Measurements from ENCODE around the gene SCD. TPM values are rescaled to one million over a fixed set of nuclear protein-coding genes. Genes with fewer than 3 reads are reported as not detected.

SCD gene
- total and polyA plus RNA-seq, 10 donors: 2.1 to 56.3 (median 23.1) TPM

GRCh38 chr10:100327007-100327717 lies 19.9 kb upstream of the SCD start:
- intact Hi-C loops (cut with DNase I; ENCODE audit: low total_unique reads): no loop called here
- H3K36me3 ChIP-seq: no peaks in the 10 kb centered on the region
- peak in 1 of 3 donors; percentile 72 for TF ChIP-seq POLR2AphosphoS5 (IDR thresholded peaks at IDR 0.05)
- no peak for TF ChIP-seq POLR2A (IDR thresholded peaks at IDR 0.05)
- H3K27me3 ChIP-seq (replicated peaks in 1 of 7): peaks cover 0 to 21% (median 0%) of the 10 kb centered on the region in 7 donors
- no peaks in the 10 kb centered on the region for H3K9me3 ChIP-seq
- H3K27ac ChIP-seq: peak overlapping the region in 7 of 8 donors; percentile 61 to 78 (median 72)
- H3K4me1 ChIP-seq: peaks cover 0 to 20% (median 9%) of the 10 kb centered on the region in 6 donors
- H3K4me3 ChIP-seq: peak overlapping the region in 1 of 8 donors; percentile 7
- 36 to 48% (median 42%) methylated on average over 8 of the region's 8 CpGs for WGBS, 5 donors
- DNase-seq: peak; percentile 86

GRCh38 chr10:100327718-100328009 lies 19.4 kb upstream of the SCD start:
- intact Hi-C loops (cut with DNase I; ENCODE audit: low total_unique reads): no loop called here
- H3K36me3 ChIP-seq: no peaks in the 10 kb centered on the region
- no peak for TF ChIP-seq POLR2AphosphoS5 (IDR thresholded peaks at IDR 0.05)
- no peak for TF ChIP-seq POLR2A (IDR thresholded peaks at IDR 0.05)
- TF ChIP-seq CTCF (IDR thresholded peaks at IDR 0.05 in 8 of 11, conservative IDR thresholded peaks at IDR 0.05 in 3 of 11): no peak
- WGBS, 5 donors: 81 to 91% (median 86%) methylated on average over 3 of the region's 3 CpGs
- H3K27ac ChIP-seq: peak overlapping the region in 4 of 8 donors; percentile 65 to 78 (median 74)
- H3K4me3 ChIP-seq: peak overlapping the region in 1 of 8 donors; percentile 7
- peaks cover 0 to 21% (median 0%) of the 10 kb centered on the region in 7 donors for H3K27me3 ChIP-seq (replicated peaks in 1 of 7)
- no peaks in the 10 kb centered on the region for H3K9me3 ChIP-seq
- peaks cover 0 to 20% (median 9%) of the 10 kb centered on the region in 6 donors for H3K4me1 ChIP-seq
- no peak for DNase-seq

- H3K27ac ChIP-seq: no peak overlapping the region
- H3K4me3 ChIP-seq: no peak overlapping the region
- TF ChIP-seq POLR2AphosphoS5 (IDR thresholded peaks at IDR 0.05) (no peak), POLR2A (IDR thresholded peaks at IDR 0.05) (no peak), CTCF (IDR thresholded peaks at IDR 0.05 in 8 of 11, conservative IDR thresholded peaks at IDR 0.05 in 3 of 11) (no peak)
- peaks cover 0 to 21% (median 0%) of the 10 kb centered on the region in 7 donors for H3K27me3 ChIP-seq (replicated peaks in 1 of 7)
- intact Hi-C loops (cut with DNase I; ENCODE audit: low total_unique reads): no loop called here
- DNase-seq: no peak
- H3K4me1 ChIP-seq: peaks cover 0 to 20% (median 9%) of the 10 kb centered on the region in 6 donors
- WGBS, 5 donors: 68 to 78% (median 72%) methylated on average over 5 of the region's 5 CpGs
- no peaks in the 10 kb centered on the region for H3K9me3 ChIP-seq
- H3K36me3 ChIP-seq: no peaks in the 10 kb centered on the region
Observed at GRCh38 chr10:100328198-100328597, 18.8 kb upstream of the SCD start.

GRCh38 chr10:100330079-100330478 lies 17.0 kb upstream of the SCD start, which contains the start of gene PKD2L1:
Gene PKD2L1 (minus strand): TSS chr10:100330228. CDS start chr10:100330103, 125 bp downstream.
- no peaks in the 10 kb centered on the region for H3K9me3 ChIP-seq
- peaks cover 0 to 21% (median 0%) of the 10 kb centered on the region in 7 donors for H3K27me3 ChIP-seq (replicated peaks in 1 of 7)
- intact Hi-C loops (cut with DNase I; ENCODE audit: low total_unique reads): no loop called here
- DNase-seq: no peak
- no peaks in the 10 kb centered on the region for H3K36me3 ChIP-seq
- peaks cover 0 to 20% (median 9%) of the 10 kb centered on the region in 6 donors for H3K4me1 ChIP-seq
- no peak within 1 kb of the TSS for H3K27ac ChIP-seq
- H3K4me3 ChIP-seq: no peak within 1 kb of the TSS
- 46 to 73% (median 69%) methylated on average over 5 of the region's 5 CpGs for WGBS, 5 donors
- TF ChIP-seq CTCF (IDR thresholded peaks at IDR 0.05 in 8 of 11, conservative IDR thresholded peaks at IDR 0.05 in 3 of 11): no peak
- no peak for TF ChIP-seq POLR2A (IDR thresholded peaks at IDR 0.05)
- no peak for TF ChIP-seq POLR2AphosphoS5 (IDR thresholded peaks at IDR 0.05)

All from spleen (tissue), 11 donors.